ENCODE results near the gene PPP2R1B.

- TF ChIP-seq, protein P1, sequence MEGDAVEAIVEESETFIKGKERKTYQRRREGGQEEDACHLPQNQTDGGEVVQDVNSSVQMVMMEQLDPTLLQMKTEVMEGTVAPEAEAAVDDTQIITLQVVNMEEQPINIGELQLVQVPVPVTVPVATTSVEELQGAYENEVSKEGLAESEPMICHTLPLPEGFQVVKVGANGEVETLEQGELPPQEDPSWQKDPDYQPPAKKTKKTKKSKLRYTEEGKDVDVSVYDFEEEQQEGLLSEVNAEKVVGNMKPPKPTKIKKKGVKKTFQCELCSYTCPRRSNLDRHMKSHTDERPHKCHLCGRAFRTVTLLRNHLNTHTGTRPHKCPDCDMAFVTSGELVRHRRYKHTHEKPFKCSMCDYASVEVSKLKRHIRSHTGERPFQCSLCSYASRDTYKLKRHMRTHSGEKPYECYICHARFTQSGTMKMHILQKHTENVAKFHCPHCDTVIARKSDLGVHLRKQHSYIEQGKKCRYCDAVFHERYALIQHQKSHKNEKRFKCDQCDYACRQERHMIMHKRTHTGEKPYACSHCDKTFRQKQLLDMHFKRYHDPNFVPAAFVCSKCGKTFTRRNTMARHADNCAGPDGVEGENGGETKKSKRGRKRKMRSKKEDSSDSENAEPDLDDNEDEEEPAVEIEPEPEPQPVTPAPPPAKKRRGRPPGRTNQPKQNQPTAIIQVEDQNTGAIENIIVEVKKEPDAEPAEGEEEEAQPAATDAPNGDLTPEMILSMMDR (IDR thresholded peaks at IDR 0.05), result no peak
- TF ChIP-seq POLR2A (IDR thresholded peaks at IDR 0.05) (no peak), POLR2AphosphoS5 (IDR thresholded peaks at IDR 0.05) (peak; percentile 2), EP300 (IDR thresholded peaks at IDR 0.05) (no peak)
Observed at GRCh38 chr11:111730871-111731591, 35.2 kb downstream of the PPP2R1B start.
